GM23338 (cell line): ENCODE measurements around the gene C8A. TPM values are rescaled to one million over a fixed set of nuclear protein-coding genes. Genes with fewer than 3 reads are reported as not detected.

Source experiments
- ATAC-seq: fragments of 200-7000 bp; cut with Tn5 transposase; 3 replicates; pipeline ENCODE4 v1.9.1; 2020
- DNase-seq: peaks from one replicate; pipeline ENCODE4 v3.0.0-alpha.2; 2015; ENCODE audit warnings: low spot score
- H2AFZ ChIP-seq: fragments of 200-600 bp; sonication (generic); 2 replicates; pipeline ENCODE4 v1.8.0; 2016; ENCODE audit warnings: antibody characterized with exemption, mild to moderate bottlenecking, moderate library complexity
- H3F3A ChIP-seq: fragments of 200-600 bp; sonication (generic); replicated peaks from 2 replicates; pipeline ENCODE4 v1.8.0; 2017; ENCODE audit warnings: antibody characterized with exemption, mixed run types, low read depth
- H3K27ac ChIP-seq: fragments of 200-600 bp; sonication (generic); 2 replicates; pipeline ENCODE4 v1.6.1; 2016; ENCODE audit warnings: low read depth
- H3K27me3 ChIP-seq: fragments of 200-600 bp; sonication (generic); 2 replicates; pipeline ENCODE4 v1.8.0; 2016; ENCODE audit warnings: mild to moderate bottlenecking, mixed run types, moderate library complexity; ENCODE audit not compliant: insufficient read depth
- H3K36me3 ChIP-seq: fragments of 200-600 bp; sonication (generic); 2 replicates; pipeline ENCODE4 v1.8.0; 2016; ENCODE audit warnings: mild to moderate bottlenecking; ENCODE audit not compliant: insufficient read depth
- H3K4me1 ChIP-seq: fragments of 200-600 bp; sonication (generic); 2 replicates; pipeline ENCODE4 v1.8.0; 2016; ENCODE audit warnings: mild to moderate bottlenecking, moderate library complexity; ENCODE audit not compliant: insufficient read depth
- H3K4me2 ChIP-seq: fragments of 200-600 bp; sonication (generic); 2 replicates; pipeline ENCODE4 v1.7.1; 2017; ENCODE audit warnings: mixed run types
- H3K4me3 ChIP-seq: fragments of 200-600 bp; sonication (generic); 2 replicates; pipeline ENCODE4 v1.6.1; 2016; ENCODE audit warnings: mixed run types
- H3K79me2 ChIP-seq: fragments of 200-600 bp; sonication (generic); replicated peaks from 2 replicates; pipeline ENCODE4 v1.8.0; 2017; ENCODE audit warnings: mild to moderate bottlenecking; ENCODE audit not compliant: insufficient read depth
- H3K9me2 ChIP-seq: fragments of 200-600 bp; sonication (generic); 2 replicates; pipeline ENCODE4 v1.8.0; 2017; ENCODE audit not compliant: insufficient read depth
- H4K20me1 ChIP-seq: fragments of 200-600 bp; sonication (generic); replicated peaks from 2 replicates; pipeline ENCODE4 v1.8.0; 2017; ENCODE audit warnings: mild to moderate bottlenecking; ENCODE audit not compliant: insufficient read depth
- H3K27ac Mint-ChIP-seq: 2 replicates; pipeline ENCODE4 v1.8.0; 2020; ENCODE audit warnings: inconsistent platforms, mild to moderate bottlenecking, moderate library complexity, mixed read lengths
- H3K27me3 Mint-ChIP-seq: 3 replicates; pipeline ENCODE4 v1.8.0; 2022; ENCODE audit warnings: low read depth, mild to moderate bottlenecking, moderate library complexity, mixed read lengths, inconsistent platforms; ENCODE audit not compliant: insufficient read depth, poor library complexity
- H3K36me3 Mint-ChIP-seq: 3 replicates; pipeline ENCODE4 v1.8.0; 2021; ENCODE audit warnings: low read depth, mild to moderate bottlenecking, inconsistent platforms, moderate library complexity, mixed read lengths
- H3K4me1 Mint-ChIP-seq: 3 replicates; pipeline ENCODE4 v1.8.0; 2020; ENCODE audit warnings: mild to moderate bottlenecking, inconsistent platforms, mixed read lengths
- H3K4me3 Mint-ChIP-seq: 3 replicates; pipeline ENCODE4 v1.8.0; 2021; ENCODE audit warnings: moderate library complexity, mild to moderate bottlenecking, inconsistent platforms, mixed read lengths
- H3K9me3 Mint-ChIP-seq: 3 replicates; pipeline ENCODE4 v1.8.0; 2020; ENCODE audit warnings: moderate library complexity, mild to moderate bottlenecking, inconsistent platforms, mixed read lengths
- CREB1 ChIP-seq: fragments of 250-450 bp; sonication (Bioruptor Pico); IDR thresholded peaks from 2 replicates; pipeline ENCODE4 v1.5.0; 2020; ENCODE audit warnings: low read depth, mild to moderate bottlenecking, moderate library complexity
- EZH2 ChIP-seq: fragments of 200-600 bp; sonication (generic); IDR thresholded peaks from one replicate; pipeline ENCODE4 v1.8.0; 2017; ENCODE audit warnings: antibody characterized with exemption, mild to moderate bottlenecking, low read depth; ENCODE audit not compliant: unreplicated experiment
- EZH2phosphoT487 ChIP-seq: fragments of 200-600 bp; sonication (generic); IDR thresholded peaks from one replicate; pipeline ENCODE4 v1.8.1; 2018; ENCODE audit warnings: antibody characterized with exemption; ENCODE audit not compliant: unreplicated experiment
- JUNB ChIP-seq: IDR thresholded peaks from one replicate; pipeline ENCODE4 v1.6.1; 2016; ENCODE audit warnings: antibody characterized with exemption; ENCODE audit not compliant: unreplicated experiment
- NANOG ChIP-seq: IDR thresholded peaks from 2 replicates; pipeline ENCODE4 v1.6.1; 2016; ENCODE audit warnings: antibody characterized with exemption, borderline replicate concordance
- POLR2AphosphoS5 ChIP-seq: IDR thresholded peaks from 2 replicates; pipeline ENCODE4 v1.6.1; 2016; ENCODE audit warnings: antibody characterized with exemption, low read depth
- STAT1 ChIP-seq: IDR thresholded peaks from one replicate; pipeline ENCODE4 v1.6.1; 2016; ENCODE audit warnings: antibody characterized with exemption; ENCODE audit not compliant: unreplicated experiment
- ZNF114 ChIP-seq: fragments of 250-450 bp; sonication (Bioruptor Pico); IDR thresholded peaks from 2 replicates; pipeline ENCODE4 v1.5.0; 2020; ENCODE audit warnings: mild to moderate bottlenecking, moderate library complexity
- ZNF331 ChIP-seq: fragments of 250-450 bp; sonication (Bioruptor Pico); IDR thresholded peaks from 2 replicates; pipeline ENCODE4 v1.5.0; 2020; ENCODE audit warnings: low read depth, mild to moderate bottlenecking, moderate library complexity
- polyA plus RNA-seq: library from polyadenylated mRNA; unstranded; fragments of >200 nt; fragmentation: Nextera tagmentation; extraction: Ambion mirVana; gene quantifications from 2 replicates; pipeline ENCODE4 v1.2.1, GENCODE V29; 2016
- total RNA-seq: library from RNA; depleted of rRNA; stranded (reverse); fragments of >200 nt; shearing (Covaris generic); gene quantifications from 2 replicates; pipeline ENCODE4 v1.2.3, GENCODE V29; 2014
- TF ChIP-seq, protein P1 (sequence below): IDR thresholded peaks from one replicate; pipeline ENCODE4 v1.6.1; 2018; ENCODE audit warnings: antibody characterized with exemption; ENCODE audit not compliant: unreplicated experiment
- TF ChIP-seq, protein P2 (sequence below): IDR thresholded peaks from 2 replicates; pipeline ENCODE4 v1.6.1; 2016; ENCODE audit warnings: antibody characterized with exemption
- TF ChIP-seq, protein P3 (sequence below): fragments of 250-450 bp; sonication (Bioruptor Pico); IDR thresholded peaks from 2 replicates; pipeline ENCODE4 v1.5.0; 2020; ENCODE audit warnings: mild to moderate bottlenecking, moderate library complexity
- TF ChIP-seq, protein P4 (sequence below), 2 experiments: fragments of 200-600 bp in 1 of 2; sonication (generic) in 1 of 2; conservative IDR thresholded peaks; 2 replicates each; pipeline versions ENCODE4 v1.5.1 to v1.6.1; 2016 to 2017; ENCODE audit warnings: antibody characterized with exemption in 2 of 2, low read depth in 2 of 2, mild to moderate bottlenecking in 2 of 2, moderate library complexity in 1 of 2

Gene C8A
- total and polyA plus RNA-seq, 2 experiments from 2014 or later = not detected

DNA sequence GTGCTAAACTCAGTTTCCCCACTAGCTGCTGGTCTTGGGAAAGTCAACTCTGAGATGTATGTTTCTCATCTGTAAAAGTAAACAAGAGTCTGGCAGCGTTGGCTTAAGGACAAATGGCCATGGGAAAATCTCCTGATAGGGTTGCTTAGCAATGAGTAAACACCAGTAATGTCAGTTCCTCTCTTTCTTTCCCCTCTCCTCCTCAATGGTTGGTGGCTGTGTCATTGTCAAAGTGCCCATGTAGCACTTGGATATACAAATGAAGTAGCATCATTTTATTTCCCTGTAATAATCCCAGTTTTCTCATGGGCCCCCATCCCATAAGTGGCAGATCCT lies 33.2 kb upstream of the C8A start:
- Histone ChIP-seq H3K27me3 (no peaks in the 10 kb centered on the region), H3K27ac (no peak overlapping the region), H3F3A (no peaks in the 10 kb centered on the region), H2AFZ (no peak overlapping the region), H3K4me1 (peaks cover 8% of the 10 kb centered on the region; the same call in 1 of the 2 replicates), H3K36me3 (no peaks in the 10 kb centered on the region), H4K20me1 (0 out of 2 replicates have a peak, but pooled peaks cover 4% of the 10 kb centered on the region), H3K4me2 (no peak overlapping the region), H3K79me2 (no peaks in the 10 kb centered on the region), H3K9me2 (peaks cover 9% of the 10 kb centered on the region; the same call in 1 of the 2 replicates), H3K4me3 (no peak overlapping the region)
- TF ChIP-seq, protein P1, sequence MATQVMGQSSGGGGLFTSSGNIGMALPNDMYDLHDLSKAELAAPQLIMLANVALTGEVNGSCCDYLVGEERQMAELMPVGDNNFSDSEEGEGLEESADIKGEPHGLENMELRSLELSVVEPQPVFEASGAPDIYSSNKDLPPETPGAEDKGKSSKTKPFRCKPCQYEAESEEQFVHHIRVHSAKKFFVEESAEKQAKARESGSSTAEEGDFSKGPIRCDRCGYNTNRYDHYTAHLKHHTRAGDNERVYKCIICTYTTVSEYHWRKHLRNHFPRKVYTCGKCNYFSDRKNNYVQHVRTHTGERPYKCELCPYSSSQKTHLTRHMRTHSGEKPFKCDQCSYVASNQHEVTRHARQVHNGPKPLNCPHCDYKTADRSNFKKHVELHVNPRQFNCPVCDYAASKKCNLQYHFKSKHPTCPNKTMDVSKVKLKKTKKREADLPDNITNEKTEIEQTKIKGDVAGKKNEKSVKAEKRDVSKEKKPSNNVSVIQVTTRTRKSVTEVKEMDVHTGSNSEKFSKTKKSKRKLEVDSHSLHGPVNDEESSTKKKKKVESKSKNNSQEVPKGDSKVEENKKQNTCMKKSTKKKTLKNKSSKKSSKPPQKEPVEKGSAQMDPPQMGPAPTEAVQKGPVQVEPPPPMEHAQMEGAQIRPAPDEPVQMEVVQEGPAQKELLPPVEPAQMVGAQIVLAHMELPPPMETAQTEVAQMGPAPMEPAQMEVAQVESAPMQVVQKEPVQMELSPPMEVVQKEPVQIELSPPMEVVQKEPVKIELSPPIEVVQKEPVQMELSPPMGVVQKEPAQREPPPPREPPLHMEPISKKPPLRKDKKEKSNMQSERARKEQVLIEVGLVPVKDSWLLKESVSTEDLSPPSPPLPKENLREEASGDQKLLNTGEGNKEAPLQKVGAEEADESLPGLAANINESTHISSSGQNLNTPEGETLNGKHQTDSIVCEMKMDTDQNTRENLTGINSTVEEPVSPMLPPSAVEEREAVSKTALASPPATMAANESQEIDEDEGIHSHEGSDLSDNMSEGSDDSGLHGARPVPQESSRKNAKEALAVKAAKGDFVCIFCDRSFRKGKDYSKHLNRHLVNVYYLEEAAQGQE = no peak
- TF ChIP-seq, protein P2, sequence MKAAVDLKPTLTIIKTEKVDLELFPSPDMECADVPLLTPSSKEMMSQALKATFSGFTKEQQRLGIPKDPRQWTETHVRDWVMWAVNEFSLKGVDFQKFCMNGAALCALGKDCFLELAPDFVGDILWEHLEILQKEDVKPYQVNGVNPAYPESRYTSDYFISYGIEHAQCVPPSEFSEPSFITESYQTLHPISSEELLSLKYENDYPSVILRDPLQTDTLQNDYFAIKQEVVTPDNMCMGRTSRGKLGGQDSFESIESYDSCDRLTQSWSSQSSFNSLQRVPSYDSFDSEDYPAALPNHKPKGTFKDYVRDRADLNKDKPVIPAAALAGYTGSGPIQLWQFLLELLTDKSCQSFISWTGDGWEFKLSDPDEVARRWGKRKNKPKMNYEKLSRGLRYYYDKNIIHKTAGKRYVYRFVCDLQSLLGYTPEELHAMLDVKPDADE = no peak
- TF ChIP-seq NANOG = no peak
- no peak for TF ChIP-seq ZNF331
- TF ChIP-seq, protein P3, sequence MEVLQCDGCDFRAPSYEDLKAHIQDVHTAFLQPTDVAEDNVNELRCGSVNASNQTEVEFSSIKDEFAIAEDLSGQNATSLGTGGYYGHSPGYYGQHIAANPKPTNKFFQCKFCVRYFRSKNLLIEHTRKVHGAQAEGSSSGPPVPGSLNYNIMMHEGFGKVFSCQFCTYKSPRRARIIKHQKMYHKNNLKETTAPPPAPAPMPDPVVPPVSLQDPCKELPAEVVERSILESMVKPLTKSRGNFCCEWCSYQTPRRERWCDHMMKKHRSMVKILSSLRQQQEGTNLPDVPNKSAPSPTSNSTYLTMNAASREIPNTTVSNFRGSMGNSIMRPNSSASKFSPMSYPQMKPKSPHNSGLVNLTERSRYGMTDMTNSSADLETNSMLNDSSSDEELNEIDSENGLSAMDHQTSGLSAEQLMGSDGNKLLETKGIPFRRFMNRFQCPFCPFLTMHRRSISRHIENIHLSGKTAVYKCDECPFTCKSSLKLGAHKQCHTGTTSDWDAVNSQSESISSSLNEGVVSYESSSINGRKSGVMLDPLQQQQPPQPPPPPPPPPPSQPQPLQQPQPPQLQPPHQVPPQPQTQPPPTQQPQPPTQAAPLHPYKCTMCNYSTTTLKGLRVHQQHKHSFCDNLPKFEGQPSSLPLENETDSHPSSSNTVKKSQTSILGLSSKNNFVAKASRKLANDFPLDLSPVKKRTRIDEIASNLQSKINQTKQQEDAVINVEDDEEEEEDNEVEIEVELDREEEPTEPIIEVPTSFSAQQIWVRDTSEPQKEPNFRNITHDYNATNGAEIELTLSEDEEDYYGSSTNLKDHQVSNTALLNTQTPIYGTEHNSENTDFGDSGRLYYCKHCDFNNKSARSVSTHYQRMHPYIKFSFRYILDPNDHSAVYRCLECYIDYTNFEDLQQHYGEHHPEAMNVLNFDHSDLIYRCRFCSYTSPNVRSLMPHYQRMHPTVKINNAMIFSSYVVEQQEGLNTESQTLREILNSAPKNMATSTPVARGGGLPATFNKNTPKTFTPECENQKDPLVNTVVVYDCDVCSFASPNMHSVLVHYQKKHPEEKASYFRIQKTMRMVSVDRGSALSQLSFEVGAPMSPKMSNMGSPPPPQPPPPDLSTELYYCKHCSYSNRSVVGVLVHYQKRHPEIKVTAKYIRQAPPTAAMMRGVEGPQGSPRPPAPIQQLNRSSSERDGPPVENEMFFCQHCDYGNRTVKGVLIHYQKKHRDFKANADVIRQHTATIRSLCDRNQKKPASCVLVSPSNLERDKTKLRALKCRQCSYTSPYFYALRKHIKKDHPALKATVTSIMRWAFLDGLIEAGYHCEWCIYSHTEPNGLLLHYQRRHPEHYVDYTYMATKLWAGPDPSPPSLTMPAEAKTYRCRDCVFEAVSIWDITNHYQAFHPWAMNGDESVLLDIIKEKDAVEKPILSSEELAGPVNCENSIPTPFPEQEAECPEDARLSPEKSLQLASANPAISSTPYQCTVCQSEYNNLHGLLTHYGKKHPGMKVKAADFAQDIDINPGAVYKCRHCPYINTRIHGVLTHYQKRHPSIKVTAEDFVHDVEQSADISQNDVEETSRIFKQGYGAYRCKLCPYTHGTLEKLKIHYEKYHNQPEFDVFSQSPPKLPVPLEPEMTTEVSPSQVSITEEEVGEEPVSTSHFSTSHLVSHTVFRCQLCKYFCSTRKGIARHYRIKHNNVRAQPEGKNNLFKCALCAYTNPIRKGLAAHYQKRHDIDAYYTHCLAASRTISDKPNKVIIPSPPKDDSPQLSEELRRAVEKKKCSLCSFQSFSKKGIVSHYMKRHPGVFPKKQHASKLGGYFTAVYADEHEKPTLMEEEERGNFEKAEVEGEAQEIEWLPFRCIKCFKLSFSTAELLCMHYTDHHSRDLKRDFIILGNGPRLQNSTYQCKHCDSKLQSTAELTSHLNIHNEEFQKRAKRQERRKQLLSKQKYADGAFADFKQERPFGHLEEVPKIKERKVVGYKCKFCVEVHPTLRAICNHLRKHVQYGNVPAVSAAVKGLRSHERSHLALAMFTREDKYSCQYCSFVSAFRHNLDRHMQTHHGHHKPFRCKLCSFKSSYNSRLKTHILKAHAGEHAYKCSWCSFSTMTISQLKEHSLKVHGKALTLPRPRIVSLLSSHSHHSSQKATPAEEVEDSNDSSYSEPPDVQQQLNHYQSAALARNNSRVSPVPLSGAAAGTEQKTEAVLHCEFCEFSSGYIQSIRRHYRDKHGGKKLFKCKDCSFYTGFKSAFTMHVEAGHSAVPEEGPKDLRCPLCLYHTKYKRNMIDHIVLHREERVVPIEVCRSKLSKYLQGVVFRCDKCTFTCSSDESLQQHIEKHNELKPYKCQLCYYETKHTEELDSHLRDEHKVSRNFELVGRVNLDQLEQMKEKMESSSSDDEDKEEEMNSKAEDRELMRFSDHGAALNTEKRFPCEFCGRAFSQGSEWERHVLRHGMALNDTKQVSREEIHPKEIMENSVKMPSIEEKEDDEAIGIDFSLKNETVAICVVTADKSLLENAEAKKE = no peak
- no peak for TF ChIP-seq POLR2AphosphoS5
- no peak for TF ChIP-seq ZNF114 (CRISPR knock-in tag)
- TF ChIP-seq JUNB = no peak
- no peak for TF ChIP-seq CREB1 (CRISPR knock-in tag)
- no peak for TF ChIP-seq EZH2
- TF ChIP-seq STAT1 = no peak
- TF ChIP-seq, protein P4, sequence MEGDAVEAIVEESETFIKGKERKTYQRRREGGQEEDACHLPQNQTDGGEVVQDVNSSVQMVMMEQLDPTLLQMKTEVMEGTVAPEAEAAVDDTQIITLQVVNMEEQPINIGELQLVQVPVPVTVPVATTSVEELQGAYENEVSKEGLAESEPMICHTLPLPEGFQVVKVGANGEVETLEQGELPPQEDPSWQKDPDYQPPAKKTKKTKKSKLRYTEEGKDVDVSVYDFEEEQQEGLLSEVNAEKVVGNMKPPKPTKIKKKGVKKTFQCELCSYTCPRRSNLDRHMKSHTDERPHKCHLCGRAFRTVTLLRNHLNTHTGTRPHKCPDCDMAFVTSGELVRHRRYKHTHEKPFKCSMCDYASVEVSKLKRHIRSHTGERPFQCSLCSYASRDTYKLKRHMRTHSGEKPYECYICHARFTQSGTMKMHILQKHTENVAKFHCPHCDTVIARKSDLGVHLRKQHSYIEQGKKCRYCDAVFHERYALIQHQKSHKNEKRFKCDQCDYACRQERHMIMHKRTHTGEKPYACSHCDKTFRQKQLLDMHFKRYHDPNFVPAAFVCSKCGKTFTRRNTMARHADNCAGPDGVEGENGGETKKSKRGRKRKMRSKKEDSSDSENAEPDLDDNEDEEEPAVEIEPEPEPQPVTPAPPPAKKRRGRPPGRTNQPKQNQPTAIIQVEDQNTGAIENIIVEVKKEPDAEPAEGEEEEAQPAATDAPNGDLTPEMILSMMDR (conservative IDR thresholded peaks at IDR 0.05; ENCODE audit: low read depth in 2 of 2) = no peak
- no peak for TF ChIP-seq EZH2phosphoT487
- Mint-ChIP-seq H3K4me1 (peaks cover 22% of the 10 kb centered on the region), H3K4me3 (no peak overlapping the region), H3K9me3 (no peaks in the 10 kb centered on the region), H3K36me3 (no peaks in the 10 kb centered on the region), H3K27me3 (peaks cover 6% of the 10 kb centered on the region), H3K27ac (no peak overlapping the region)
- DNase-seq = no peak
- no peak for ATAC-seq
